ENCODE results near the gene CPT2.

CPT2 gene

DNA sequence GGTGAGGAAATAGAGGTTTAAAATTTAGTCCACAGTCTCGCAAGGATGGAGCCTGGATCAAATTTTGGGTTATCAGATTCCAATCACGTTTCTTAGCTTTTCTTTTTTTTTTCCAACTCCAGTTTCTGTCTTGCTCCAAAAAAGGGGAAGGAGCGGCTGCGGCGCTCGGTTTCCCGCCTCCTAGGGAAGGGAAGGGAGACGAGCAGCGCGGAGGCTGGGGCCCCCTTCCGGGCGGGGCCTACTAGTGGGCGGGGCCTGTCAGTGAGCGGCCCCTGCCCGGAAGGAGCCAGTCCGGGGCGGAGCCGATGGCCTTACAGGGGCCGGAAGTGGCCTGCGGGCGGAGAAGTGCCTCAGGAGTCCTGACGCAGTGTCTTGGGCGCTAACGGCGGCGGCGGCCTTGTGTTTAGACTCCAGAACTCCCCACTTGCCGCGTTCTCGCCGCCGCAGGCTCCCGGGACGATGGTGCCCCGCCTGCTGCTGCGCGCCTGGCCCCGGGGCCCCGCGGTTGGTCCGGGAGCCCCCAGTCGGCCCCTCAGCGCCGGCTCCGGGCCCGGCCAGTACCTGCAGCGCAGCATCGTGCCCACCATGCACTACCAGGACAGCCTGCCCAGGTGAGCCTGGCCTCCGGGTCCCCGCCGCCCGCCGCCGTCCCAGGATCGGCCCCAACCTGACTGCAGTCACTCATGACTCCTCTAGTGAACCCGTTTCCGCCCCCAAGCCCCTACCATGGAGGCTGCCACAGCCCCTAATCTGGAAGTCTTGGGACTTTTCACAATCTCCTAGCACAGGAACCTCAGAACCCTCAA is at the start of gene CPT2:
Gene CPT2 (plus strand): TSS at position 340 of the 806 bp plus-strand sequence. CDS start 120 bp downstream, at position 460.
- TF ChIP-seq GATA3 (IDR thresholded peaks at IDR 0.05; ENCODE audit: low read depth, low read length) (no peak), GATA2 (IDR thresholded peaks at IDR 0.05; ENCODE audit: low read depth, low read length) (peak; percentile 32)

DNA sequence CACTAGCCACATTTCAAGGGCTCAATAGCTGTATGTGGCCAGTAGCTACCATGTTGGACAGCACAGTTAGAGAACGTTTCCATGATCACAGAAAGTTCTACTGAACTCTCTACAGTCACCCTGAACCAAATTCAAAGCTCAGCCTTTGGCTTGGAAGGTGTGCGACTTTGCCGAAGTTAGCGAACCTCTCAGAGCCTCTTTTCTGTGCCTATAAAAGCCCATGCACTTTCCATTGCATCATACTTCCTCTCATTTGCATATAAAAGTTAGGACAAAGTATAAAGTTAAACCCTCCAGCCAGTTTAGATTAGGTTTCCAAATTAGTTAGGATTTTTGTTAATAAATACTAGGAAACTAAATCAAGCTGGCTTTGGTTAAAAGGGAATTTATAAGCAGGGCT is 49.5 kb upstream of the CPT2 start:
- no peak for TF ChIP-seq GATA2 (IDR thresholded peaks at IDR 0.05; ENCODE audit: low read depth, low read length)
- TF ChIP-seq GATA3 (IDR thresholded peaks at IDR 0.05; ENCODE audit: low read depth, low read length): no peak

DNA sequence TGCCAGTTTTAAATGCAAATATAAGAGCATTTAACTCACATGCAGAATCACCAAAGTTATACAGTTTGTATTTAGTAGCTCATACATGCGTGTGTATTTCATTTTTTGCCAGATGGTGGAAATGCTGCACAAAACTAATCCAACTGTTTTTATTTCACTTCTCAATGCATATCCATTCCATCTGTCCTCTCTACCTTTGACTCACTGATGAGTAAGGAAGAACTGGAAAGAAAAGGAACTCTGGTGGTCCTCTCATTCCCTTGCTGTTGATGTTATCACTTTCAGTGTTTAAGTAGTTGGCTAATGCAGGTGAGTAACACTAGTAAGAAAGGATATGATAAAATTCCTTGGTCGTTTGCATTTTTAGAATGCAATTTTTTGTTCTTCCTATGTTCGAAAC is 48.5 kb upstream of the CPT2 start:
- TF ChIP-seq GATA2 (IDR thresholded peaks at IDR 0.05; ENCODE audit: low read depth, low read length): no peak
- no peak for TF ChIP-seq GATA3 (IDR thresholded peaks at IDR 0.05; ENCODE audit: low read depth, low read length)

DNA sequence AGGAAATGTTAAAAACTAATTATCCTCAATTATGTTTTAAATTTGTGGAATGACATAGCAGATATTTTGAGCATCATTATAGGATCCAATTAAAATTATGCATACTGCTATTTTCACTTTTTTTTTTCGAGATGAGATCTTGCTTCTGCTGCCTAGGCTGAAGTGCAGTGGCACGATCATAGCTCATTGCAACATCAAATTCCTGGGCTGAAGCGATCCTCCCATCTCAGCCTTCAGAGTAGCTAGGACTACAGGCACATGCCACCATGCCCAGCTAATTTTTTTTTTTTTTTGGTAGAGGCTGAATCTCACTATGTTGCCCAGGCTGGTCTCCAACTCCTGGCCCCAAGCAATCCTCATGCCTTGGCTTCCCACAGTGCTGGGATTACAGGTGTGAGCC is 42.9 kb upstream of the CPT2 start:
- no peak for TF ChIP-seq GATA2 (IDR thresholded peaks at IDR 0.05; ENCODE audit: low read depth, low read length)
- TF ChIP-seq GATA3 (IDR thresholded peaks at IDR 0.05; ENCODE audit: low read depth, low read length): no peak

DNA sequence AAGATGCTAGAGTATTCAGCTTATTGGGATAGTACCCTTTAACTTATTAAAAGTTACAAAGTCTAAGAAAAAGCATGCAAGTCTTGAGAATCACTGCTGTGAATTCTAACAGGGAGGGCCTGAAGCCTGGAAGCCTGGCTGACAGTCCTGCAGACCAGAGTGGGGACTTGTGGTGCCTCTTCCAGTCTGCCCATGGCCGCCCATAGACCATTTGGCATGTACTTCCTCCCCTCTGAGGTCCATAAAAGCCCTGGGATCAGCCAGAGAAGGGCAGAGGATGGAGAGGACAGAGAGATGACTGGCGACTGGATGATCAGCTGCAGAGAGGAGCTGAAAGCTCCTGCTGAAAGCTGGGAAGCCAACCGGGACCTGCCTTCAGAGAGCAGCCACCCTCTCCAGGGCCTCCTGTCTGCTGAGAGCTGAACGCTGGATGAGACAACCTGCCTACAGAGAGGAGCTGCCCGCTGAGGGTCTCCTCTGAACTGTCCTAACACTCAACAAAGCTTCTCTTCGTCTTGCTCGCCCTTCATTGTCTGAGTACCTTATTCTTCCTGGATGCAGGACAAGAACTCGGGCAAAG is 41.7 kb upstream of the CPT2 start:
- TF ChIP-seq GATA3 (IDR thresholded peaks at IDR 0.05; ENCODE audit: low read depth, low read length) (no peak), GATA2 (IDR thresholded peaks at IDR 0.05; ENCODE audit: low read depth, low read length) (no peak)

DNA sequence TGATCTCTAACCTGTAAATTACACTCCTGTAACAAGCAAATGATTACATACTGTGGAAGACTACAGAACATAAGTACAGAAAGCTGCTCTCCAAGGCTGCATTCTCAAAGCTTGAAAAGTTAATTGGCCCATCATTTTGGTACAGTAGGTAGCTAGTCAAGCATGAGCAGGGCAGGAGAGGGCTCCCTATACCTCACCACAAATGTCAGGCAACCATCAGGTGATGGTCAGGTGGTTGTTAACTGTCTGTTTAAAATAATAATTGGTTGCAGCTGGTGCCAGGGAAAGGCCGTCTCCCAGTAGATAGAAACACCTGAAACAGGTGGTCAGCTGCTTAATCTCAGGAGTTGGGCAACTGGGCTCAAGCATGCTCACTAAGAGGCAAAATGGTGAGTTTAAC is 41.1 kb upstream of the CPT2 start:
- TF ChIP-seq GATA2 (IDR thresholded peaks at IDR 0.05; ENCODE audit: low read depth, low read length) (no peak), GATA3 (IDR thresholded peaks at IDR 0.05; ENCODE audit: low read depth, low read length) (no peak)

DNA sequence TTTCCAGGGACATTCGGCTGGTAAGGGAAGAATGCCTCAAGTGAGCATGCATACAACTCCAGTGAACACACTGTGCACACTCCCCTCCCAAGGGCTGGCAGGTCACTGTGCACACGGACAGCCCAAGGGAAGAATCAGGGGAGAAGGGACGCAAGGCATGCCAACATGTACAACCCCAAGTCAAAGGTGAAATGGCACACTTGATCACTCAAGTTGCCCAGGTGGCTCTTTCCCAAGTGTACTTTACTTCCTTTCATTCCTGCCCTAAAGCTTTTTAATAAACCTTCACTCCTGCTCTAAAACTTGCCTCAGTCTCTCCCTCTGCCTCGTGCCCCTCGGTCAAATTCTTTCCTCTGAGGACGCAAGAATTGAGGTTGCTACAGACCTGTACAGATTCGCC is 40.7 kb upstream of the CPT2 start:
- TF ChIP-seq GATA2 (IDR thresholded peaks at IDR 0.05; ENCODE audit: low read depth, low read length) (no peak), GATA3 (IDR thresholded peaks at IDR 0.05; ENCODE audit: low read depth, low read length) (no peak)

DNA sequence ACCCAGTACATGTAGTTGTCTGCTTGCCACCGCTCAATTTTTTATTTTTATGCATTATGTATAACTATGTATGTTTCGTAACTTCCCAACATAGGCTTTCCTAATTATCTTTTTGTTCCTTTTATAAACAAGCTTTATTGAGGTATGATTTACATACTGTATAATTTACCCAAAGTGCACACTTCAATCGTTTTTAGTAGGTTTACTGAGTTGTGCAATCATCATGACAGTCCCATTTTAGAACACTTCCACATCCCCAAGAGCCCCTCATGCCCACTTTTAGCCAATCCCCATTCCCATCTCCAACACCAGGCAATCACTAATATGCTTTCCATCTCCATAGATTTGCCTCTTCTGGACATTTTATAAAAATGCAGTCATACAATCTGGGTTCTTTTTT is 39.8 kb upstream of the CPT2 start:
- no peak for TF ChIP-seq GATA3 (IDR thresholded peaks at IDR 0.05; ENCODE audit: low read depth, low read length)
- no peak for TF ChIP-seq GATA2 (IDR thresholded peaks at IDR 0.05; ENCODE audit: low read depth, low read length)

DNA sequence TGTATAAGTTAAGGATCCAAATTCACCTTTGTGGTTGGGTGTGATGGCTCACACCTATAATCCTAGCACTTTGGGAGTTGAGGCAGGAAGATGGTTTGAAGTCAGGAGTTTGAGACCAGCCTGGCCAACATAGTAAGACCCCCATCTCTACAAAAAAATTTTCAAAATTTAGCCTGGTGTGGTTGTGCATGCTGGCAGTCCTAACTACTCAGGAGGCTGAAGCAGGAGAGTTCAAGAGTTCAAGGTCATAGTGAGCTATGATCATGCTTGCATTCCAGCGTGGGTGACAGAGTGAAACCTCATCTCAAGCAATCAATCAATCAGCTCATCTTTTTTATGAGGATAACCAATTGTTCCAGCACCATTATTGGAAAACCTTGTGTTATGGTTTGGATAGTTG is 37.7 kb upstream of the CPT2 start:
- TF ChIP-seq GATA2 (IDR thresholded peaks at IDR 0.05; ENCODE audit: low read depth, low read length): no peak
- no peak for TF ChIP-seq GATA3 (IDR thresholded peaks at IDR 0.05; ENCODE audit: low read depth, low read length)

DNA sequence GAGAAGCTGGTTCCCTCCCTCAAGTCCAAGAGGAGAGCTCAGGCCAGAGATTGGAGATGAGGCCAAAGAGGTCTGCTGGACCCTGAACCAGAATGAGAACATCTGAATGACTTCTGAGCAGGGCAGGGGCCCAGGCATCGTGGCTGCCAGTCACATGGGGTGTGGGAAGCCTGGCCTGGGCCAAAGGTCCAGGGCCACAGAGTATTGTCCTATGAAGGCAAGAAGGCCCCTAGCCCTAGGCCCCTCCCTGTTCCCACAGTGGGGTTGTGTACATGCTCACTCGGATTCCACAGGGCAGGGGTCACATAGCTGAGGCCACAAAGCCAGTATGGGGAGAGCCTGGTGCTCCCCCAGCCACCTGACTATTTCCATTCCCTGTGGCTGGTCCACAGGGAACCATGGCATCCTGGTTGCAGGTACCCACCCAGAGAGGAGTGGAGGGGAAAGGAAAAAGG is 35.7 kb upstream of the CPT2 start:
- TF ChIP-seq GATA3 (IDR thresholded peaks at IDR 0.05; ENCODE audit: low read depth, low read length): no peak
- no peak for TF ChIP-seq GATA2 (IDR thresholded peaks at IDR 0.05; ENCODE audit: low read depth, low read length)

DNA sequence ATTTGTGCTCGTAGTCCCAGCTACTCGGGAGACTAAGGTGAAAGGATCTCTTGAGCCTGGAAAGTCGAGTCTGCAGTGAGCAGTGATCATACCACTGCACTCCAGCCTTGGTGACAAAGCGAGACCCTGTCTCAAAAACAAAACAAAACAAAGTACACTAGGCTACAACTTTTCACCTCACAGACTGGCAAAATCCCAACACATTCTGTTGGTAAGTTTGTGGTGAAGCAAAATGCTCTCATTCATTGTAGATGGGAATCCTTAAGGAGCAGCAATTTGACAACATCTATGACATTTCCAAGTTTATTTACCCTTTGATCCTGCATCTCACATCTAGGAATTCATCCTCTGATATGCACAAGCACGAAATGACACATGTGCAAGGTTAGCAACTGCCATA is 34.0 kb upstream of the CPT2 start:
- TF ChIP-seq GATA3 (IDR thresholded peaks at IDR 0.05; ENCODE audit: low read depth, low read length): no peak
- no peak for TF ChIP-seq GATA2 (IDR thresholded peaks at IDR 0.05; ENCODE audit: low read depth, low read length)

DNA sequence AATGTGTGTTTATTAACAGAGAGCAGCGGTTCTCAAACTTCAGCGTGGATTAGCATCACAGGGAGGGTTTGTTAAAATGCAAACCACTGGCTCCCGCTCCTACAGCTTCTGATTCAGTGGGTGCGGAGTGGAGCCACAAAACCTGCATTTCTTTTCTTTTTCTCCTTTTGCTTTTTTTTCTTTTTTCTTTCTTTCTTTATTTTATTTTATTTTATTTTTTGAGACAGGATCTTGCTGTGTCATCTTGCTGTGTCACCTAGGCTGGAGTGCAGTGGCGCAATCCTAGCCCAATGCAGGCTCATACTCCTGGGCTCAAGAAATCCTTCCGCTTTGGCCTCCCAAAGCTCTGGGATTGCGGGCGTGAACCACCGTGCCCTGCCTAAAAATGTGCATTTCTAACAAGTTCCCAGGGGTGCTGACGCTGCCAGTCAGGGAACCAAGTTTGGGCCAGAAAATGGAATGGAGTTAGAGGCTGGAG is 33.3 kb upstream of the CPT2 start:
- TF ChIP-seq GATA2 (IDR thresholded peaks at IDR 0.05; ENCODE audit: low read depth, low read length): no peak
- no peak for TF ChIP-seq GATA3 (IDR thresholded peaks at IDR 0.05; ENCODE audit: low read depth, low read length)

DNA sequence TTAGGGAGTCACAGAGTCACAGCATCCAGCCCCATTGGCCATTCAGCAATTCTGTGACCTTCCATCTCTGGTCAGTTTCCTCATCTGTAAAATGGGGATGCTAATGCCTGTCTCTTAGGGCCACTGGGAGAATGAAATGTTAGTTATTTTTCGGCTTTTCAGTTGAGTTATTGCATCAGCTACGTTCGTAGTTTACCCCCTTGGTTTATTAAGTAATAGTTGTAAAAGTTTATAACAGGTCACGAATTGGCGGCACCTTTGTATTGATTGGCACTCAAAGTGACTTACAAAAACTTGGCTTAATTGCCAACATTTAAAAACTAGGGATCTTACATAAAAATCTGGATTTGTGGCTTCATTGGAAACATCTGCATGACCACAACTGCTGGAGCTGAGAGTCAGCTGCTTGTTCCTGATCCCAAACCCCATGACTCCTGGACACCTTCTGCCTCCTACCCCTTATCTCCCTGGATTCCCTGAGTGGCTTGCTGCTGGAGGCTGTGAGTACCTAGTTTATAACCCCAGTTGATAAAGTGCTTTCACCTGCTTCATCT is 31.1 kb upstream of the CPT2 start:
- no peak for TF ChIP-seq GATA2 (IDR thresholded peaks at IDR 0.05; ENCODE audit: low read depth, low read length)

DNA sequence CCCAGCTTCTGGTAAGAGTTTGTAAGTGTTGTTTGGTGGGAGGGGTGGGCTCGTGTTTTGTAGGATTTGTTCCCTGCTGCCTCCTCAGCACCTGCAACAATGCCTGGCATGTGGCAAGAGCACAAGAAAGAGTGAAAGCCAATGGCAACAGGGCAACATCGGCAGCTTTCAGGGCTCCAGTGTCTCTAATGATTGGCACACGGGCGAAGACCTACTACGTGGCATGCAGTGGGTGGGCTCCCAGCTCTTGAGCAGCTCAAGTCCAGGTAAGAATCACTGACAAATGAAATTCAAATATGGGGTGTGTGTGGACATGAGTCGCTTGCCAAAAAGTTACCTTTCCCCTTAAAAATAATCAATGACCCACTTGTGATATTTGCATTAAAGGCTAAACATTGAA is 30.3 kb upstream of the CPT2 start:
- TF ChIP-seq GATA3 (IDR thresholded peaks at IDR 0.05; ENCODE audit: low read depth, low read length): no peak

DNA sequence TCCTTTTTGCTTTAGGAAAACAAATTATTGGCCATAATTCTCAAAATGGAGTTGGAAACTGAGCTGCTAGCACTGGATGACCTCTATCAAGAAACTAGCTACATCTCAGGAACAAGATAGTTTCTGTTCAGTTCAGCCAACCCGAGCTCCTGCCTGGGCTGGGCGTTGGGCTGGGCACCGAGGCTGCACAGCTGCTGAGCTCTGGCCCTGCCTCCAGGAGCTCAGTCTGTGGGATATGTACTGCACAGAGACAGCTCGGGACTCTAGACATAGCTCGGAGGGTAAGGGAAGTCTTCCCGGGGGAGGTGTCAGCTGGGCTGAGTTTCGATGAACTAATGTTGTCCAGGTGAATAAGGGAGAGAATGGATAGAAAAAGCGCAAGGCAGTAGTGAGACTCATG is 29.7 kb upstream of the CPT2 start:
- TF ChIP-seq GATA3 (IDR thresholded peaks at IDR 0.05; ENCODE audit: low read depth, low read length): no peak
- no peak for TF ChIP-seq GATA2 (IDR thresholded peaks at IDR 0.05; ENCODE audit: low read depth, low read length)

Data from SH-SY5Y (cell line).